OCI-M1 (cell line): ENCODE results near the gene COX7A1.
"Not testable (repeated sequence)": the region's sequence is repeated elsewhere in the genome, so short reads cannot be mapped to it uniquely, and the experiment has no call there.

Experiments used
- DNase-seq: peaks from one replicate; lab custom pipeline; 2025; lab: John Stamatoyannopoulos, UW

The COX7A1 gene

GRCh38 chr19:36152352-36153091 is at the start of gene COX7A1:
TSS of gene COX7A1 (minus strand) at chr19:36152447. CDS start at chr19:36152407, 40 bp downstream.
- DNase-seq: no peak

- DNase-seq: no peak
Observed at GRCh38 chr19:36201684-36202083, 49.4 kb upstream of the COX7A1 start.

GRCh38 chr19:36198119-36198518 is 45.9 kb upstream of the COX7A1 start:
- DNase-seq: no peak

- DNase-seq: no peak
Observed at GRCh38 chr19:36196249-36196648, 44.0 kb upstream of the COX7A1 start.

DNA sequence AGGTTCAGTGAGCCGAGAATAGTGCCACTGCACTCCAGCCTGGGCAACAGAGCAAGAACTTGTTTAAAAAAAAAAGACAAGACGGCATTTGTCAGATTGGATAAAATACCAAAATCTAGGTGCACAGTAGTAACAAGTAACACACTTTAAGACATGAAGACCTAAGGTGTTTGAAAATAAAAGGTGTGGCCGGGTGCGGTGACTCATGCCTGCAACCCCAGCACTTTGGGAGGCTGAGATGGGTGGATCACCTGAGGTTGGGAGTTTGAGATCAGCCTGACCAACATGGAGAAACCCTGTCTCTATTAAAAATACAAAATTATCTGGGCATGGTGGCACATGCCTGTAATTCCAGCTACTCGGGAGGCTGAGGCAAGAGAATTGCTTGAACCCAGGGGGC is 34.5 kb upstream of the COX7A1 start:
- not testable (repeated sequence) for DNase-seq

DNA sequence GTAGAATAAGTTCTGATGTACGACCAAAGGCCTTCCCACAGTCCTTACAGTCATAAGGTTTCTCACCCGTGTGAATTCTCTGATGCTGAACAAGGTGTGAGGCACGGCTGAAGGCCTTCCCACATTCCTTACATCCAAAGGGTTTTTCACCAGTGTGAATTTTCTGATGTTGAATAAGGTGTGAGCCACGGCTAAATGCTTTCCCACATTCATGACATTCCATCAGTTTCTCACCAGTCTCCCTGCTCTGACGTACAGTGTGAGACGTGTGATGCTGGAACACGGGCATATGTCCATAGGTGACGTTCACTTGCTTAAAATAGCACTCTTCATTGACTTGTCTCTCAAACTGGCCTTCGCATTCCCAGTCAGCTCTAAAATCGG is 31.0 kb upstream of the COX7A1 start:
- DNase-seq: no peak

DNA sequence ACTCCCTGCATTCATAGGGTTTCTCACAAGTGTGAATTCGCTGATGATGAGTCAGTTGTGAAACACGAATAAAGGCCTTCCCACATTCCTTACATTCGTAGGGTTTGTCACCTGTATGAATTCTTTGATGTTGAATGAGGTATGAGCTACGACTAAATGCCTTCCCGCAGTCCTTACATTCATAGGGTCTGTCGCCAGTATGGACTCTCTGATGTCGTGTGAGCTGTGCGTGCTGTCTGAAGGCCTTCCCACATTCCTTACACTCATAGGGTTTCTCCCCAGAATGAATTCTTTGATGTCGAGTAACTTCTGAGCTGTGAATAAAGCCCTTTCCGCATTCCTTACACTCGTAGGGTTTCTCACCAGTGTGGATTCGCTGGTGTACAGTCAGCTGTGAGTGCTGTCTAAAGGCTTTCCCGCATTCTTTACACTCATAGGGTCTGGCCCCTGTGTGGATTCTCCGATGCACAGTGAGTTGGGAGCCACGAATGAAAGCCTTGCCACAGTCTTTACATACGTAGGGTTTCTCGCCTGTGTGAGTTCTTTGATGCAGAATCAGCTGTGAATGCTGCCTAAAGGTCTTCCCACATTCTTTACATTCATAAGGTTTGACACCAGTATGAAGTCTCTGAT is 30.5 kb upstream of the COX7A1 start:
- no peak for DNase-seq

DNA sequence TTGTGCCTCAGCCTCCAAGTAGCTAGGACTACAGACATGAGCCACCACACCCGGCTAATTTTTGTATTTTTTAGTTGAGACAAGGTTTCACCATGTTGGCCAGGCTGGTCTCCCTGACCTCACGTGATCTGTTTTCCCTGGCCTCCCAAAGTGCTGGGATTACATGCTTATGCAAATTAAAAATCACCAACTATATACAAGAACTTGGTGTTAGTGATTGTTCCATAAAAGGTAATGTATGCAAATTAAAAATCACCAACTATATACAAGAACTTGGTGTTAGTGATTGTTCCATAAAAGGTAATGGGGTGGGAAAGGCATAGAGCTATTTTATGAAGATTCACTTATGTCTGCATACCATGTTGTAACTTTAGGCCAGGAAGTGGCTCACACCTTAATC is 26.8 kb upstream of the COX7A1 start:
- not testable (repeated sequence) for DNase-seq

- DNase-seq: not testable (repeated sequence)
Observed at GRCh38 chr19:36173846-36174245, 21.6 kb upstream of the COX7A1 start.

DNA sequence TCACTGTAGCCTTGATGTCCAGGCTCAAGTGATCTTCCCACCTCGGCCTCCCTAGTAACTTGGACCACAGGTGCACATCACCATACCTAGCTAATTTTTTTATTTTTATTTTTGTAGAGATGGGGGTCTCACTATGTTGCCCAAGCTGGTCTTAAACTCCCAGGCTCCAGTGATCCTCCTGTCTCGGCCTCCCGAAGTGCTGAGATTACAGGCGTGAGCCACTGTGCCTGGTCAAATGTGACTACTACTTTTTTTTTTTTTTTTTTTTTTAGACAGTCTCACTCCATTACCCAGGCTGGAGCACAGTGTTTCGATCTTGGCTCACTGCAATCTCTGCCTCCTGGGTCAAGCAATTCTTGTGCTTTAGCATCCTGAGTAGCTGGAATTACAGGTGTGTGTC is 20.6 kb upstream of the COX7A1 start:
- no peak for DNase-seq

DNA sequence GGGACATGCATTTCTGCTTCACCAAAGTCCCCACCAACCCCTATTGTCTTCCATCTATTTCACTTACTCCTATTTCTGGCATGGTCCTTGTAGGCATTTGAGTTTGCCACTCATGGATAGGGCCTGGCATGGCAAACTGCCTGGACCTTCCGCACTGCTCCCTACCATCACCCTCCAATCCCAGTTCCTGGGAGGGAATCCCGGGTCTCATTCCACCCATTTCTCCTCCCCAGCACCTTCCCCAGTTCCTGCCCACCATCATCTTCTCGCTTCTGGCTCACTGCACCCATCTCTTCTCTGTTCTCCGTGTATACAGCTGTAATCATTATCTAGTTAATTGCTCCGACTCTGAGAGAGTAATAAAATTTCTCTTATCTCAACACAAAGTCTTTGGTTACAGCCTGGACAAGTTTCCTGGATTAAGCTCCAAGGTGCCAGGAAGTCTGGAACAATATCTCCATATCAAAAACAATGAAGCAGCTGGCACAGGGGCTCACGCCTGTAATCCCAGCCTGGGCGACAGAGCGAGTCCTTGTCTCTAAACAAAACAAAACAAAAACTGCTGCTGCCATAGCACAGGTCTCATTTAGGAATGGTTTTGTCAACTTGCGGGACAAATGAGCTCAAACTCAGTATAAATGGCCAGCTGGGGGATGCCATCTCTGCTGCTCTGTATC is 17.0 kb upstream of the COX7A1 start:
- DNase-seq: no peak

GRCh38 chr19:36163813-36164212 is 11.6 kb upstream of the COX7A1 start:
- DNase-seq: no peak

DNA sequence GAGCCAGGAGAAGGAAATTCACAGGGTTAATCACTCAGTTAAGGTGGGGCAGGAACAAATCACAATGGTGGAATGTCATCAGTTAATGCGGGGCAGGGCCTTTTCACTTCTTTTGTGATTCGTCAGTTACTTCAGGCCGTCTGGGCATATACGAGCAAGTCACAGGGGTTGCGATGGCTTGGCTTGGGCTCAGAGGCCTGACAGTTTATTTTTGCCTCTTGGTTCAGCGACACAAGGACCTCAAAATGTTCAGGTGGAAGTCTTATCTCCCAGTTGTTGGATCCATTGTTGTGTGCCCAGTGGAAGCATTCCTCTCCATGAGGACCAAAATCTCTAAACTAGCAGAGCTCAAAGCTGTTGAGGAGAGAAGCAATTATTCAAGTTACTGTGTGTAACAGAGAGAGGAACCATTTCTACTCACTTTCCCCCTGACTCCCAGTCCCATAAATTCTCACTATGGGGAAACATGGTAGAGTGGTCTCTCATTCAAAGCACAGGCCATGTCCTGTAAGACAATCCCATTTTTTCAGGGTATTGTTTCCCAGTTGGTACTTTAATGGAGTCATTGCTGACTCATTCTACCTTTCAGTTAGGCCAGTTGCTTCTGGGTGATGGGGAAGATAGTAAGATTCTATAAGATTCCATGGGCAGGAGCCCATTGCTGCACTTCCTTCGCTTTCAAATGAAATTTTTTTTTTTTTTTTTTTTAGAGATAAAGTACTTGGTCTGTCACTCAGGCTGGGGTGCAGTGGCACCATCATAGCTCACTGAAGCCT is 8.8 kb upstream of the COX7A1 start:
- DNase-seq: no peak

- DNase-seq: no peak
Observed at GRCh38 chr19:36153126-36153525, 879 bp upstream of the COX7A1 start.

GRCh38 chr19:36152019-36152351 is 262 bp downstream of the COX7A1 start:
- DNase-seq: no peak

- DNase-seq: no peak
Observed at GRCh38 chr19:36151144-36152018, 866 bp downstream of the COX7A1 start.

DNA sequence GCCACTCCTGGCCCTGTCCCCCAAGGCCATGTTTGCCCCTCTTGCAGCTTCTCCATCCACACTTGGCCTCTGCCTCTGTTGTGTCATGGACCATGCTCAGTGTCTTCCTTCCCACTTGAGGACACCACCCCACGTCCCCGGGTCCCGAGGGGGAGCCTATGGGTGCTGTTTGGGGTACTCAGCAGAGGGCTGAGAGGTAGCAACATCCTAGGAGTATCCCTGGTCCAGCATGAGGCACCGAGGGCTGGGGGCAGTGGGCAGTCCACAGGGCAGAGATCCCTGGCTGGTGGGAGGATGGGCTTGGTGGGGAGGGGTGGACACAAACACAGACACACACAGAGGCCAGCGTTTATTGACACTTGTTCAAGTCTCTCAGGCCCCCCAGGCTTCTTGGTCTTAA is 1.7 kb downstream of the COX7A1 start:
- no peak for DNase-seq

- no peak for DNase-seq
Observed at GRCh38 chr19:36149673-36150406, 2.4 kb downstream of the COX7A1 start.

DNA sequence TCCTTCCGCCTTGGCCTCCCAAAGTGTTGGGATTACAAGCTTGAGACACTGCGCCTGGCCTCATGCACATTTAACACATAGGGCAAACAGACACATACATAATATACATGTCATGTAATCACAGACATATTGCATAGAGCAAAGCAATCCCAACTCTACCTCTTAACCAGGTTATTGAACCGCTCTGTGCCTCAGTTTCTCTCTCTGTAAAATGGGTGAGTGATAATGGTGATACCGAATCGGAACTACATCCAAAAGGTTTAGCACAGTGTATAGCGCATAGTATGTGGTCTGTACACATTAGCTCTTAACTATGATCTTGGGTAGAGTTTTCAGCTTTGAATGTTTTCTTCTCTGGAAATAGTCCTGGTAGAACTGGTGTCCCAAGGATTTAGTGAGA is 7.6 kb downstream of the COX7A1 start:
- no peak for DNase-seq

- no peak for DNase-seq
Observed at GRCh38 chr19:36142496-36142895, 9.8 kb downstream of the COX7A1 start.

GRCh38 chr19:36142046-36142445 is 10.2 kb downstream of the COX7A1 start:
- no peak for DNase-seq
